22Rv1 (cell line): ENCODE data around the gene PTPRD.

Source experiments
- H3K27ac ChIP-seq: fragments of 450-650 bp; 2 replicates; pipeline ENCODE4 v1.5.1; 2017
- ZFX ChIP-seq: fragments of 450-650 bp; IDR thresholded peaks from 2 replicates; pipeline ENCODE4 v1.6.1; 2017; ENCODE audit warnings: antibody characterized with exemption, borderline replicate concordance
- TF ChIP-seq, protein P1 (sequence below): fragments of 450-650 bp; IDR thresholded peaks from 2 replicates; pipeline ENCODE4 v1.5.1; 2017; ENCODE audit warnings: mild to moderate bottlenecking

Gene PTPRD

DNA sequence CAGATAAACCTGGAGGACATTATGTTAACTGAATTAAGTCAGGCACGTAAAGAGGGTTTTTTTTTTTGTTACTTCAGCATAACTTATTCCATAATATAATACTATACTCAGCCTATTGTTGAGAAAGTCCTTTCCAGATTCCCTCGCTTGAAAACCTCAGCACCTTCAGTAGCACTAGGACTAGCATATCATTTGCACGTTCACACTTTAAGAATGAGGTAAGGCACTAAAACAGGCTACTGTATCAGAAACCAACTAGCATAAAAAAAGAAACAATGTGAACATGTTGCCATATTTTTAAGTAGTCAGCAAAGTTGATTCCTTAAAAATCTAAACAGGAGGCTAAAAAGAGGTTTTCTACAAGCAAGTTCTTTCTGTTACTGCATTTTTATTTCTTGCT lies 504.0 kb downstream of the PTPRD start:
- TF ChIP-seq, protein P1, sequence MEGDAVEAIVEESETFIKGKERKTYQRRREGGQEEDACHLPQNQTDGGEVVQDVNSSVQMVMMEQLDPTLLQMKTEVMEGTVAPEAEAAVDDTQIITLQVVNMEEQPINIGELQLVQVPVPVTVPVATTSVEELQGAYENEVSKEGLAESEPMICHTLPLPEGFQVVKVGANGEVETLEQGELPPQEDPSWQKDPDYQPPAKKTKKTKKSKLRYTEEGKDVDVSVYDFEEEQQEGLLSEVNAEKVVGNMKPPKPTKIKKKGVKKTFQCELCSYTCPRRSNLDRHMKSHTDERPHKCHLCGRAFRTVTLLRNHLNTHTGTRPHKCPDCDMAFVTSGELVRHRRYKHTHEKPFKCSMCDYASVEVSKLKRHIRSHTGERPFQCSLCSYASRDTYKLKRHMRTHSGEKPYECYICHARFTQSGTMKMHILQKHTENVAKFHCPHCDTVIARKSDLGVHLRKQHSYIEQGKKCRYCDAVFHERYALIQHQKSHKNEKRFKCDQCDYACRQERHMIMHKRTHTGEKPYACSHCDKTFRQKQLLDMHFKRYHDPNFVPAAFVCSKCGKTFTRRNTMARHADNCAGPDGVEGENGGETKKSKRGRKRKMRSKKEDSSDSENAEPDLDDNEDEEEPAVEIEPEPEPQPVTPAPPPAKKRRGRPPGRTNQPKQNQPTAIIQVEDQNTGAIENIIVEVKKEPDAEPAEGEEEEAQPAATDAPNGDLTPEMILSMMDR, result no peak
- no peak for TF ChIP-seq ZFX
- H3K27ac ChIP-seq, result no peak overlapping the region

GRCh38 chr9:10104774-10105173 lies 508.0 kb downstream of the PTPRD start:
- H3K27ac ChIP-seq, result no peak overlapping the region
- TF ChIP-seq, protein P1, result no peak
- no peak for TF ChIP-seq ZFX

GRCh38 chr9:10095208-10095607 lies 517.6 kb downstream of the PTPRD start:
- no peak for TF ChIP-seq ZFX
- TF ChIP-seq, protein P1, result no peak
- no peak overlapping the region for H3K27ac ChIP-seq

DNA sequence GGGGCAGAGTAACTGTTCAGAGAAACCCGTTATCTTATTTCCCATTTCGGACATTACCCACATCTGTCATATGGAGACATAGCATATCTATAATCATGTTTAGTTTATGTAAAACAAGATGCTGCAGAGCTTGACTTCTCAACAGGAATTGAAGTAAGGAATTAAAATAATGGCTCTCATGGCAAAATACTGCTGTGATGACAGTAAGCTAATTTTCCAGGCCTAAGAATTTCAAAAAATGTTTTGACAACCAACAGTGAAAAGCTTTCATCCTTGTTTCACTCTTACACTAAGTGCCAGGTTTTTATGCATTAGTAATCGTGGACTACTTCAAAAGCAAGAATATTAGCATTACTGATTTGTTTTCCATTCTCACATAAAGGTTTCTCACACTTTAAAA lies 518.2 kb downstream of the PTPRD start:
- H3K27ac ChIP-seq, result no peak overlapping the region
- TF ChIP-seq, protein P1, result no peak
- no peak for TF ChIP-seq ZFX

GRCh38 chr9:10080012-10080411 lies 532.8 kb downstream of the PTPRD start:
- no peak overlapping the region for H3K27ac ChIP-seq
- no peak for TF ChIP-seq ZFX
- TF ChIP-seq, protein P1, result no peak

GRCh38 chr9:10079284-10079964 lies 533.4 kb downstream of the PTPRD start:
- TF ChIP-seq, protein P1, result no peak
- TF ChIP-seq ZFX, result no peak

GRCh38 chr9:10071579-10071978 lies 541.2 kb downstream of the PTPRD start:
- no peak overlapping the region for H3K27ac ChIP-seq
- TF ChIP-seq, protein P1, result no peak
- TF ChIP-seq ZFX, result no peak

More at GRCh38 chr9:10079284-10079964, 533.4 kb downstream of the PTPRD start:
- H3K27ac ChIP-seq, result no peak overlapping the region
